HG02798 (cell line): Measurements from ENCODE around the gene OTOA.
"Not testable (repeated sequence)": the region's sequence is repeated elsewhere in the genome, so short reads cannot be mapped to it uniquely, and the experiment has no call there.

Experiments
- ATAC-seq: cut with Tn5 transposase; IDR thresholded peaks from one replicate; pipeline ENCODE4 v1.9.1; 2021; ENCODE audit warnings: mild to moderate bottlenecking; ENCODE audit not compliant: unreplicated experiment, poor library complexity

The OTOA gene

DNA sequence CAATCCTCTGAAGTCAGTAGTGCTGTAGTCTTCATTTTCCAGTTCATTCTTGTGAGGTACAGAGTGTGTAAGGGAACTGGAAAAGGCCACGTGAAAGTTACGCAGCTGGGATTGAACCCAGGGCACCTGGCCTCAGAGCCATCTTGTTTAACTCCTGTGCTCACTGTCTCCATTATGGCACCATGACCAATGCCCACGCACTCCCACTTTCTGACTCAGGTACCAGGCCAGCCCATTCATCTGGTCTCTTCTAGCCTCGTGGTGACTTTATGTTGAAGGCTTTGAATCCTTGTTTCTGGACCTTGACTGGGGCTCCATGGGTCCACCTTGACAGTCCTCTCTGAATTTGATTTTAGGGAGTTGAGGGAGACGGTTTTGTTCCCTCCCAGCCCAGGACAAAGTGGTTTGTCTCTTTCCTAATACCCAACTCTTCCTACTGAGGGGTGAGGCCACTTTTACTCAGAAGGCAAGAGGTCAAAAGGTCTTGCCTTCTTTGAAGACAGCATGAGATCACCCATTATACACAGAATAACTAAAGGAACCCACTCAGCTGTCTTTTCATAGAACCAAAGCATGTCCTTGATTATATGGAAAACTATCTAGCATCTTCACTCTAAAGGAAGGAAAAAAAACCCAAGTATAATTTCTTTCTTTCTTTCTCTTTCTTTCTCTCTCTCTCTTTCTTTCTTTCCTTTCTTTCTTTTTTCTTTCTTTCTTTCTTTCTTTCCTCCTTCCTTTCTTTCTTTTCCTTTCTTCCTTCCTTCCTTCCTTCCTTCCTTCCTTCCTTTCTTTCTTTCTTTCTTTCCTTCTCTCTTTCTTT lies 50.0 kb downstream of the OTOA start:
- no peak for ATAC-seq

- ATAC-seq: not testable (repeated sequence)
Measured at GRCh38 chr16:21714369-21714618, 50.5 kb downstream of the OTOA start.

DNA sequence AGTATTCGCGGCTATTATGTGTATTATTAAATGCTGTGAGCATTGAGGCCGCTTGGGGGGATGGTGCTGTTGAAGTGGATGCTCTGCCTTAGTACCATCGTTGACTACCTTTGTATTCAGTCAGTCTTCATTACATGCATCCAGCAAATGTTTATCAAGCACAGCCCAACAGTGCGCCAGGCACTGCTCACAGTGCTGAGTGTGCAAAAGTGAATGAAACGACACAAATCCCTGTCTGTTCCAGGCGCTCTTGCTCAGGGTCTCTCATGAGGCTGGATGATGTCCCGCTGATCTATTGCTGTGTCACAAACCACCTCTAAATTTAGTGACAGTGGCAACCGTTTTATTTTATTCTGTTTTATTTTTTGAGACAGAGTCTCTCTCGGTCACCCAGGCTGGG lies 53.8 kb downstream of the OTOA start:
- ATAC-seq: no peak

GRCh38 chr16:21719283-21719682 lies 55.5 kb downstream of the OTOA start:
- no peak for ATAC-seq

- no peak for ATAC-seq
Measured at GRCh38 chr16:21720533-21720932, 56.8 kb downstream of the OTOA start.

DNA sequence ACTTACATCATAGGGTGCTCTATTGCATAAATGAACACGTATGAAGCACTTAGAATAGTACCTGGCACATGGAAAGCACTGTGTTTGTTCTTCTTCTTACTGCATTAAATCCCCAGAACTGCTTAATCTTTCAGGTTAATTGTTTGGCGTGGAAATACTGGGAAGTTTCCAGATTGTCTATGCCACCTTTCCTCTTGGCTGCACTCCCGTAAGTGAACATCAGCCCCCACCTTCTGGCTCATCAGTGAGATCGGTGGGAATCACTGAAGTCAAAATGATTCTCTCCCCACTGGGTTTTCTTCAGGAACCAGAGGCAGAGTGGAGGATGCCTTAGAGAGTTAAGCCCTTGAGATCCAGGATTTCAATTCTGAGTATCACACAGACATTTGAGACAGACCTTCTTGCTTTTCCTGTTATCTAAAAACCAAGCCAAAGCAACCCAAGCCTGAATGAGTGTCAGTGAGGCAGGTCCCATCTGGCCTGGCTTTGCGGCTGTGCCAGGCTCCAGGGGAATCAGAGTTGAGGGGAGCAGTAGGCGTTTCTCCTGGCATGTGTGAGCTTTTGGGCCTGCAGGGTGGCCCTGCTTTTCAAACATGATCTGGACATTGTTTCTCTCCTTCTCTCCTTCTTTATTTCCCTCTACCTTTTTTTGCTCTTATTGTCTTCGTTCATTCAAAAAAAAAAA lies 59.1 kb downstream of the OTOA start:
- ATAC-seq: no peak

DNA sequence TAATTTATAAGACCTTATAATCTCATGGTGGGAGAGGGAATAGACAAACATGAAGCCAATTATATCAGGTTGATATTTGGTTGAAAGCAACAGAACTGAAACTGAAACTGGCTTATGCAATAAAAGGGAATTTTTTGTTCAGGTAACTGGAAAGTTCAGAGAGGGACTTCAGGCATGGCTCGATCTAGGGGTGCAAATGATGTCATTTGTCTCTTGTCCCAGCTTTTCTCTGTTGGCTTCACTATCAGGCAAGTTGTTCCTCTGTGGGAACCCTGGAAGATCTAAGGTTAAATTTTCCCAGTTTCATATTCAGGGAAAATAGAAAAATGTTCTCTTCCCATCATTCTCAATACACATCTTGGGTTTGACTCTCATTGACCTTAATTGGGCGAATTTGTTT lies 59.8 kb downstream of the OTOA start:
- ATAC-seq: no peak

DNA sequence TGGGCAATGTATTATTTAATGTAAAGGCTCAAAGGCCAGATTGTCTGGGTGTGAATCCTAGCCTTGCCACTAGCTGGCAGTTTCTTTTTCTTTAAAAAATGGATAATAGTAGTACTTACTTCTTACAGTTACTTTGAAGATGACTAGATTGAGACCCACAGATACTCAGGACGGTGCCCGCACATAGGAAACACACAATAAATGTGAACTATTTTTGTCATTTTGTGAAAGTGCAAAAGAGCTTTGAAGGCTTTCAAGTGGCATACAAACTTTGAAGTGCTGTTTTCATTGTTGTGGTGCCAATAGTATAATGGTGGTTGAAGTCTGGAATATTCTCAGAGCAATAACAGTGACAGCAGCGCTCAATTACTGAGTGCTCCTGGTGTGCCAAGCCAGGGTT lies 63.6 kb downstream of the OTOA start:
- ATAC-seq: no peak

DNA sequence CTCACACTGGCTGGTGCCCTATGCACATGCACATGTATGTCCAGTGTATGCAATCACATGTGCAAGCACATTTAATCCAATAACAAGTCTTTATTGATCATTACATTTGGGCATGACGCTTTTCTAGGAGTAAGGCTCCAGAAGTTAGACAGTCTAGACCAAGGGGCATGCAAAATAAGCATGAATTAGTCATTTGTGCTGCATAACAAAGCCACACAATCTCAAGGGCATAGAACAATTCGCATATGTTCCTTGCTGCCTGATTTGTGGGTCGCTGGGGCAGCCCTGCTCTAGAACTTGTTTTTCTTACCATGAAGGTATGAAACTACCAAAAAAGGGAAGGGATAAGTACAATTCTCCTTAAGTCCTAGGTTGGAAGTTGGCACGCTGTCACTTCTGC lies 67.5 kb downstream of the OTOA start:
- not testable (repeated sequence) for ATAC-seq

DNA sequence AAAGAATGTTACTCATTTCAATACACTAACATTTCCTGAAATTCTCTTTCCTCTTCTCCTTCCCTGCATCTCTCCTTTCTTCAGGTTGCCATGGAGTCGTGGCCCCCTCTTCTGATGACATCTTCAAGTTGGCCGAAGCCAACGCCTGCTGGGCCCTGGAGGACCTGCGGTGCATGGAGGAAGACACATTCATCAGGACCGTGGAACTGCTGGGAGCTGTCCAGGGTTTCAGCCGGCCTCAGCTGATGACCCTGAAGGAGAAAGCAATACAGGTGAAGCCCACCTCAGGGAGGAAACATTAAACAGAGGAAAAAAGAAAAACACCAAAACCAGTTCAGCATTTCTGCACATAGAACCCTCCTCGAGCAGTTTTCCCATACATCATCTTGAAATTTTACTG lies 76.9 kb downstream of the OTOA start:
- ATAC-seq: not testable (repeated sequence)

DNA sequence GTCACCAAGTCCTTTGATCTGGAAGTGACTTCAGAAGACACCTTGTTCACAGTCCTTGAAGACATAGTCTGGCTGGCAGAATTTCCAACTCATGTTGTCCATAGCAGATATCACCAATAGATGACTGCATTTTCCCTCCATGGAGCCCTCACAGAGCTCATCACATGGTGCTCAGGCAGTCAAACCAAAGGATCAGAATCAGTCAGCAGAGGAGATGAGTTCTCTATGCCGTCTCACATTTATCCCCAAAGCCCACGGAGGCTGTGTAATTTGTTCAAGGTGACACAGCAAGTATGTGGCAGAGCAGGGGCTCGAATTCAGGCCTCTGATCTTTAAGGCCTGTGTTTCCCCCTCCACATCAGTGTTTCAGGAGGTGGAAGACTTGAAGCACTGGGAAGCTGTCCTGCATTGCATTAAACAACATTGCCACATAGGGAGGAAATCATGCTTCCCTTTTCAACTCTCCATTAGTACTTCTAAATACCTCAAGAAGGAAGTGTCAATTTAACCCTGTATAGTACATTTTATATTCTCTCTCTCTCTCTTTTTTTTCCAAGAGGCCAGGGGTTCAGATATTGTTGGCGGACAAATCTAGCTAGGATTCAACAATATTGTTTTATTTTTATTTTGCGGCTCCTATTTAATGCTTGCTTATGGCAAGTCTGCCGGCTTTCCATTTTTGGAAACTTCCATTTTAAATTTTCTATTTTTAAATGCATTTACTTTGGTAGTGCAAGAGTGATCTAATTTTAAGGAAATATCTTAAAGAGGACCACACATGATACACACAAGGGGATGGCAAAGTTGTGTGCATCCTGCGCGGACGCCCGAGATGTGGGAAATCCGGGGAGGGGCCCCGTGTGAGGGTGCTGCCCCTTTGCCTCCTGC lies 92.7 kb downstream of the OTOA start:
- not testable (repeated sequence) for ATAC-seq

- peak; percentile 92 for ATAC-seq
Measured at GRCh38 chr16:21757080-21757671, 93.4 kb downstream of the OTOA start.

DNA sequence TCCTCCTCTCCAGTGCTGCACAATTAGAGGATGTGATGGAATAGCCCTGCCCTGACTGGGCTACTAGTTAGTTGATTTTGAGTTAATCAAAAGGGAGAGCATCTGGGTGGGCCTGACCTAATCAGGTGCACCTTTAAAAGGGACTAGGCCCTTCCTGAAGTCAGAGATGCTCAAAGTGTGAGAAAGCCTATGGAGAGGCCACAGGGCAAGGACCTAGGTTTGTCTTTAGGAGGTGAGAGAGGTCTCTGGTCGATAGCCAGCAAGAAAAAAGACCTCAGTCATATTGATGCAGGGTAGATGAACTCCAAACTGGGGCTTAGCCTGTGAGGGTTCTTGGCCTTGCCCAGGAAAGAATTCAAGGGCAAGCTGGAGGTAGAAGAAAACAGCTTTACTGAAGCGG lies 104.5 kb downstream of the OTOA start:
- not testable (repeated sequence) for ATAC-seq

DNA sequence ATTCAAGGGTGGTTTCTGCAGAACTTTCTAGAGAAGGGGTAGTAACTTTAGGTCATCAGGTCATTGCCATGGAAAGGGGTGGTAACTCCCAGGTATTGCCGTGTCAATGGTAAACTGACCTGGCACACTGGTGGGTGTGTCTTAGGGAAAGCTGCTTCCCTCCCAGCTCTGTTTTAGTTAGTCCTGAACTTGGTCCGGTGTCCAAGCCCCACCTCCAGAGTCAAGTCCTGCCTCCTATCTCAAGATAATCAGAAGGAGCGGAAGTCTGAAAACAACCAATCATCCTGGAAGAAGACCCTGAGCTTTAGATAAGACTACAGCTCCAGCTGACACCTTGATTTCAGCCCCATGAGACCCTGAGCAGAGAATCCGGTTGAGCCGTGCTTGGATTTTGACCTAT lies 105.0 kb downstream of the OTOA start:
- not testable (repeated sequence) for ATAC-seq

GRCh38 chr16:21769284-21769683 lies 105.5 kb downstream of the OTOA start:
- not testable (repeated sequence) for ATAC-seq

DNA sequence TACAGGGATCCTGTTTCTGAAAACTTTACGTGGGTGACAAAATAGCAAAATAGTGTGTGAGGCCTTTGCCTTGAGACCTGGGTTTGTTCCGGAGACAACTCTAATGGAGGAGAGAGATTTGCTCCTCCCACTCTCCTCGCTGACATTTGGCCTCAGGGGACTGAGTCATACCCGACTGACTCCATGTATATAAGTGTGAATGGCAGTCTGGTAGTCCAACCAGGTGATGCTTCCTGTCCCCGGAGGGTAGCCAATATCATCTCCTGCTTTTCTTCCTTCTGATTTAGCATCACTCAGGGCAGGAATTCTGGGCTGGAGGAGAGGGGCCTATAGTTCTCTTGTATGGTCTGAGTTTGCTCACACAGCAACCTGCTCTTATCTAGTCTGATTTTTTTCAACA lies 106.8 kb downstream of the OTOA start:
- ATAC-seq: not testable (repeated sequence)

DNA sequence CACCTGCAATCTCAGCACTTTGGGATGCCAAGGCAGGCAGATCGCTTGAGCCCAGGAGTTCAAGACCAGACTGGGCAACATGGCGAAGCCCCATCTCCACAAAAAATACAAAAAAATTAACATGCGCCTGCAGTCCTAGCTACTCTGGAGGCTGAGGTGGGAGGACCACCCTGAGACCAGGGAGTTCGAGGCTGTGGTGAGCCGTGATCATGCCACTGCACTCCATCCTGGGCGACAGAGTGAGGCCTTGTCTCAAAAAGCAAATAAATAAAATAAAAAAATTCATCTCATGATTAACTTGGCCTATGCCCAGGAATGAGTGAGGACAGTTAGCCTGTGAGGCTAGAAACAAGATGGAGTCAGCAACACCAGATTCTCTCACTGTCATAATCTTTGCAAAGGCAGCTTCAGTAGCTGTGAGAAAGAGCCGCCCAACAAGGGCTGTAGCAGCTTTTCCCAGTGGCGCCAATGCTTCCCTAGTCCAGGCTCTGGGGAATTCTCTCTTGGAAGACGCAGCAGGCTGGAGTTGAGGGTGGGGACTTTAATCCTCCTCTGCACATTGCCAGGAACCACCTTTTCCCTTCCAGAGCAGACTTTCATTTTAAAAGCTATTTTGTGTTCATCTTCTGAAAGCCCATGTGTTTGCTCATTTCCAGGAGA lies 108.9 kb downstream of the OTOA start:
- ATAC-seq: not testable (repeated sequence)

DNA sequence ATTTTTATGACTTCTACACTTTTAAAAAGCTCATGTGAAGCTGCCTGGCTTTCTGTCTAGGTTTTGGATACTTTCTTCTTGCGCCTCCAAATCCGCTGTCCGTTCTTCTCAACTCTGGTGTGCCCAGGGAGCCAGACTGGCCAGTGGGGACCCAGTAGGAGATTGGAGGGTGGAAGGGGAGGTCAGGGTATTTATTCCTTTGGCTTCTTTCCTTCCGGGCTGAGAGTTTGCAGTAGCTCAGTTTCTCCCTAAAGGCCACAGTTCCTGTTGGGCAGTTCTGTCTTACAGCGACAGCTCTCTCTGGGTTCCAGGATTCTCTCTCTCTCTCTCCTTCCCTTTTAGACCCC lies 109.4 kb downstream of the OTOA start:
- not testable (repeated sequence) for ATAC-seq

GRCh38 chr16:21780525-21780924 lies 116.8 kb downstream of the OTOA start:
- ATAC-seq: not testable (repeated sequence)

GRCh38 chr16:21790506-21790905 lies 126.7 kb downstream of the OTOA start:
- ATAC-seq: peak; percentile 45
